Ovary (tissue), 3 donors: Measurements from ENCODE around the gene AHCTF1.

Experiments
- CTCF ChIP-seq, 3 donors: fragments of 450-650 bp in 2 of 3; fragments of 200-600 bp in 1 of 3; IDR thresholded peaks; one replicate each; pipeline versions ENCODE4 v1.5.1 to v1.8.0; 2016 to 2022; ENCODE audit warnings: antibody characterized with exemption in 3 of 3, mild to moderate bottlenecking in 1 of 3
- POLR2A ChIP-seq: fragments of 450-650 bp; IDR thresholded peaks from one replicate; pipeline ENCODE4 v1.6.1; 2017; ENCODE audit warnings: antibody characterized with exemption, mild to moderate bottlenecking, moderate library complexity
- donor health status: DM: no; HTN: no; CAD: no.

GRCh38 chr1:246814890-246815289 is 116.9 kb downstream of the AHCTF1 start:
- TF ChIP-seq CTCF (IDR thresholded peaks at IDR 0.05) = no peak
- no peak for TF ChIP-seq POLR2A
